ENCODE results near the gene RTL9. TPM values are rescaled to one million over a fixed set of nuclear protein-coding genes. Genes with fewer than 3 reads are reported as not detected.

The RTL9 gene
- total RNA-seq, 4 donors from 2014 or later = 0.21 TPM; not detected in 3

DNA sequence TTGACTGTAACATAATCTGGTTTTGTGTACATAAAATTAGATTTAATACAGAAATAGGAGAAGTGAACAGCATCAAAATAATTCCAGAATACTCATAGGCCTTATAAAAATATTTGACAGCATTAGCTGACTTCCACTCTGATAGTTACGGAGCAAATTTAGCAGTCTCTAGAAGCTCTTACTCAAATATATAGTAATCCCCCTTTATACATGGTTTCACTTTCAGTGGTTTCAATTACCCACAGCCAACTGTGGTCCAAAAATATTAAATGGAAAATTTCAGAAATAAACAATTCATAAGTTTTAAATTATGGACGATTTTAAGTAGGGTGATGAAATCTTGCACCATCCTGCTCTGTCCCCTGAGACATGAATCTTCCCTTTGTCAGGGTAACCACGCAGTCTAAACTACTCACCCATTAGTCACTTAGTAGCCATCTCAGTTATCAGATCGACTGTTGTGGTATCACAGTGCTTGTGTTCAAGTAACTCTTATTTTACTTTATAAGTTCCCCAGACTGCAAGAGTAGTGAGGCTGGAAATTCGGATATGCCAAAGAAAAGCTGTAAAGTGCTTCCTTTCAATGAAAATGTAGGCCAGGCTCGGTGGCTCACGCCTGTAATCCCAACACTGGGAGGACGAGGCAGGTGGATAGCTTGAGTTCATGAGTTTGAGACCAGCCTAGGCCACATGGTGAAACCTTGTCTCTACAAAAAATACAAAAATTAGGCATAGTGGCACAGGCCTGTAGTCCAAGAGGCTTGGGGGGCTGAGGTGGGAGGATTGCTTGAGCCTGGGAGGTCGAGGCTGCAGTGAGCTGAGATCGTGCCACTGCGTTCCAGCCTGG is 17.2 kb upstream of the RTL9 start:
- H3K4me3 ChIP-seq = no peak overlapping the region
- H3K9me3 ChIP-seq = no peaks in the 10 kb centered on the region
- WGBS, 2 donors = 67 to 68% methylated on average over 11 of the region's 11 CpGs
- no peaks in the 10 kb centered on the region for H3K27me3 ChIP-seq
- no peaks in the 10 kb centered on the region for H3K4me1 ChIP-seq
- H3K36me3 ChIP-seq = no peaks in the 10 kb centered on the region
- no peak overlapping the region for H3K27ac ChIP-seq
- DNase-seq (ENCODE audit: low spot score in 2 of 2) = no peak
- TF ChIP-seq EP300 (IDR thresholded peaks at IDR 0.05) (no peak), POLR2A (IDR thresholded peaks at IDR 0.05) (no peak)
- TF ChIP-seq, protein P1, sequence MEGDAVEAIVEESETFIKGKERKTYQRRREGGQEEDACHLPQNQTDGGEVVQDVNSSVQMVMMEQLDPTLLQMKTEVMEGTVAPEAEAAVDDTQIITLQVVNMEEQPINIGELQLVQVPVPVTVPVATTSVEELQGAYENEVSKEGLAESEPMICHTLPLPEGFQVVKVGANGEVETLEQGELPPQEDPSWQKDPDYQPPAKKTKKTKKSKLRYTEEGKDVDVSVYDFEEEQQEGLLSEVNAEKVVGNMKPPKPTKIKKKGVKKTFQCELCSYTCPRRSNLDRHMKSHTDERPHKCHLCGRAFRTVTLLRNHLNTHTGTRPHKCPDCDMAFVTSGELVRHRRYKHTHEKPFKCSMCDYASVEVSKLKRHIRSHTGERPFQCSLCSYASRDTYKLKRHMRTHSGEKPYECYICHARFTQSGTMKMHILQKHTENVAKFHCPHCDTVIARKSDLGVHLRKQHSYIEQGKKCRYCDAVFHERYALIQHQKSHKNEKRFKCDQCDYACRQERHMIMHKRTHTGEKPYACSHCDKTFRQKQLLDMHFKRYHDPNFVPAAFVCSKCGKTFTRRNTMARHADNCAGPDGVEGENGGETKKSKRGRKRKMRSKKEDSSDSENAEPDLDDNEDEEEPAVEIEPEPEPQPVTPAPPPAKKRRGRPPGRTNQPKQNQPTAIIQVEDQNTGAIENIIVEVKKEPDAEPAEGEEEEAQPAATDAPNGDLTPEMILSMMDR (IDR thresholded peaks at IDR 0.05) = no peak

DNA sequence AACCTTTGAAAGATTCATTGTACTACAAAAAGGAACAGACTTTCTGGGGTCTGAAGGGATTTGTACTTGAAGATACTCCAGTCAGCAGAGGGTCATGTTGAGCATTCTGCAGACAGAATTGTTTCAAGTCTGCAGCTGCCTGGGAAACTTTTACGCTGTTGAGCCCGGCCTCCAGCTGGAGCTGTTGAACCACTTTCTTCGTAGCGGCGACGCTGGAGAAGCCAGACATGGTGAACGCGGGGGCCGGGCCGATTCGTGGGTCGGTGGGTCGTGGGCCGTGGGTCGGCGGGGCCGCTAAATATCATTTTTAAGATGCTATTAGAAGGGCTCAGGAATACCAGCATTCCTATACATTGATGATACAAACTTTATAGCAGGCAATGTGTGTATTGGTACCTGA is 12.0 kb upstream of the RTL9 start:
- 39 to 72% methylated on average over 9 to 17 of the region's 17 CpGs for WGBS, 2 donors
- H3K4me1 ChIP-seq = no peaks in the 10 kb centered on the region
- H3K27ac ChIP-seq = no peak overlapping the region
- H3K27me3 ChIP-seq = peaks cover 0 to 13% of the 10 kb centered on the region in 2 donors
- no peak for TF ChIP-seq POLR2A (IDR thresholded peaks at IDR 0.05)
- TF ChIP-seq, protein P1 (IDR thresholded peaks at IDR 0.05) = no peak
- TF ChIP-seq EP300 (IDR thresholded peaks at IDR 0.05) = no peak
- H3K36me3 ChIP-seq = no peaks in the 10 kb centered on the region
- no peak for DNase-seq (ENCODE audit: low spot score in 2 of 2)
- H3K9me3 ChIP-seq = no peaks in the 10 kb centered on the region
- no peak overlapping the region for H3K4me3 ChIP-seq

GRCh38 chrX:110359273-110359672 is 625 bp downstream of the RTL9 start:
- Histone ChIP-seq H3K4me3 (no peak overlapping the region), H3K27ac (no peak overlapping the region), H3K4me1 (no peaks in the 10 kb centered on the region), H3K27me3 (peaks cover 0 to 8% of the 10 kb centered on the region in 2 donors), H3K9me3 (no peaks in the 10 kb centered on the region), H3K36me3 (no peaks in the 10 kb centered on the region)
- no peak for DNase-seq (ENCODE audit: low spot score in 2 of 2)
- no peak for TF ChIP-seq EP300 (IDR thresholded peaks at IDR 0.05)
- TF ChIP-seq, protein P1 (IDR thresholded peaks at IDR 0.05) = peak in 1 of 5 experiments; percentile 17
- 11 to 13% methylated on average over 1 of the region's 1 CpG for WGBS, 2 donors

DNA sequence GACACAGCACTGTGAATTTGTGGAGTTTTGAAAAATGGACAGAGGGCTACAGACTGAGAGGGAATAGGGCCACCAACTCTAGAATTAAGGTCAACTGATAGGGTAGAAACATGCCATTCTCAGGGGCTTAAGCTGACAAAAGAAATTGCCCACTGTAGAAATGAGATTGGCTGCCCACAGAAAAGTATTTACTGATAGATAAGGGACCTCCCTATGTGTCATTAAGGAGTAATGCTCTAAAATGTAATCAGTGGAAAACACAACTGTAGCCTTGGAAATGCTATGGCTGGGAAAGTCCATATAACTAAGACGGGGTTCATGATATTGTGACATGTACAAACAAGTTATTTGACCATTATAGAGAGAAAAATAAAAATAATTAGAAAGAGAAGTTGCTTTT is 4.6 kb downstream of the RTL9 start:
- no peak for DNase-seq (ENCODE audit: low spot score in 2 of 2)
- H3K4me1 ChIP-seq = no peaks in the 10 kb centered on the region
- peaks cover 0 to 10% of the 10 kb centered on the region in 2 donors for H3K27me3 ChIP-seq
- no peak overlapping the region for H3K4me3 ChIP-seq
- H3K27ac ChIP-seq = no peak overlapping the region
- no peaks in the 10 kb centered on the region for H3K36me3 ChIP-seq
- TF ChIP-seq POLR2A (IDR thresholded peaks at IDR 0.05) (no peak), EP300 (IDR thresholded peaks at IDR 0.05) (no peak)
- TF ChIP-seq, protein P1 (IDR thresholded peaks at IDR 0.05) = no peak
- no peaks in the 10 kb centered on the region for H3K9me3 ChIP-seq
- 76 to 100% methylated on average over 1 of the region's 1 CpG for WGBS, 2 donors

- no peaks in the 10 kb centered on the region for H3K4me1 ChIP-seq
- no peak overlapping the region for H3K27ac ChIP-seq
- TF ChIP-seq, protein P1 (IDR thresholded peaks at IDR 0.05) = no peak
- no peak for TF ChIP-seq POLR2A (IDR thresholded peaks at IDR 0.05)
- TF ChIP-seq EP300 (IDR thresholded peaks at IDR 0.05) = no peak
- DNase-seq (ENCODE audit: low spot score in 2 of 2) = no peak
- 65 to 84% methylated on average over 2 of the region's 2 CpGs for WGBS, 2 donors
- no peak overlapping the region for H3K4me3 ChIP-seq
- no peaks in the 10 kb centered on the region for H3K36me3 ChIP-seq
- H3K27me3 ChIP-seq = peaks cover 0 to 15% of the 10 kb centered on the region in 2 donors
- H3K9me3 ChIP-seq = no peaks in the 10 kb centered on the region
These were observed 14.7 kb downstream of the RTL9 start for GRCh38 chrX:110373310-110373709.
